Measurements from ENCODE around the gene LENG1.

DNA sequence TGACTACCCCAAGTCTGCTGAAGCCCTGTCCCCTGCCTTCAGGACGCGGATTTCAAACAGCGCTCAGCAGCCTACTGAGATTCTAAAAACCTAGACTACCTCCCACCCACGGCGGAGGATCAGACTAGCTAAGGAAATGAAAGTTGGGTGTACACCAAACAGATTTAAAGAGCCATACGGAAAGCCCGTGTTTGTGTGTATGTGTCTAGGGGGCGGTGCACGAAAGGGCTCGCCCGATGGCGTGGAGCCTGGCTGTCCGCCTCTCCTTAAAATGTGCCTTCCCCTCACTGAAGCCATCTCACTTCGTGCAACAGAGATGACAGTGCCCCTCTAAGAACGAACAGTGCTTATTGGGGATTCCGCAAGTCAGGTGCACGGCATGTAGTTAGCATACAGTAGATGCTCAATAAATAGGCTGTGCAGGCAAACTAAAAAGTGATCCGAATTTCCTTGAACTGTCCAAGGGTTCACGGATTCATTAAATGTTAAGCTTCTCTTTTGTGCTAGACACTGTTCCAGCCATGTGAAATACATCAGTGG is 639 bp downstream of the LENG1 start:
- no peak for TF ChIP-seq POLR2A (IDR thresholded peaks at IDR 0.05)
- TF ChIP-seq, protein P1, sequence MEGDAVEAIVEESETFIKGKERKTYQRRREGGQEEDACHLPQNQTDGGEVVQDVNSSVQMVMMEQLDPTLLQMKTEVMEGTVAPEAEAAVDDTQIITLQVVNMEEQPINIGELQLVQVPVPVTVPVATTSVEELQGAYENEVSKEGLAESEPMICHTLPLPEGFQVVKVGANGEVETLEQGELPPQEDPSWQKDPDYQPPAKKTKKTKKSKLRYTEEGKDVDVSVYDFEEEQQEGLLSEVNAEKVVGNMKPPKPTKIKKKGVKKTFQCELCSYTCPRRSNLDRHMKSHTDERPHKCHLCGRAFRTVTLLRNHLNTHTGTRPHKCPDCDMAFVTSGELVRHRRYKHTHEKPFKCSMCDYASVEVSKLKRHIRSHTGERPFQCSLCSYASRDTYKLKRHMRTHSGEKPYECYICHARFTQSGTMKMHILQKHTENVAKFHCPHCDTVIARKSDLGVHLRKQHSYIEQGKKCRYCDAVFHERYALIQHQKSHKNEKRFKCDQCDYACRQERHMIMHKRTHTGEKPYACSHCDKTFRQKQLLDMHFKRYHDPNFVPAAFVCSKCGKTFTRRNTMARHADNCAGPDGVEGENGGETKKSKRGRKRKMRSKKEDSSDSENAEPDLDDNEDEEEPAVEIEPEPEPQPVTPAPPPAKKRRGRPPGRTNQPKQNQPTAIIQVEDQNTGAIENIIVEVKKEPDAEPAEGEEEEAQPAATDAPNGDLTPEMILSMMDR (IDR thresholded peaks at IDR 0.05), result no peak
